A673 (cell line): ENCODE measurements around the gene ASB10.

Experiments
- EZH2 ChIP-seq: fragments of 200-600 bp; sonication (generic); IDR thresholded peaks from 2 replicates; pipeline ENCODE4 v1.6.1; 2017; ENCODE audit warnings: borderline replicate concordance, low read depth, mild to moderate bottlenecking, mixed read lengths, antibody characterized with exemption, low read length; ENCODE audit not compliant: poor library complexity, severe bottlenecking
- TF ChIP-seq, protein P1 (sequence below): fragments of 300-800, 200-600 bp; sonication (generic); conservative IDR thresholded peaks from 2 replicates; pipeline ENCODE4 v1.5.1; 2017; ENCODE audit warnings: low read depth, mild to moderate bottlenecking, antibody characterized with exemption, low read length, moderate library complexity, mixed read lengths

GRCh38 chr7:151135866-151136843 is 50.9 kb downstream of the ASB10 start:
- TF ChIP-seq, protein P1, sequence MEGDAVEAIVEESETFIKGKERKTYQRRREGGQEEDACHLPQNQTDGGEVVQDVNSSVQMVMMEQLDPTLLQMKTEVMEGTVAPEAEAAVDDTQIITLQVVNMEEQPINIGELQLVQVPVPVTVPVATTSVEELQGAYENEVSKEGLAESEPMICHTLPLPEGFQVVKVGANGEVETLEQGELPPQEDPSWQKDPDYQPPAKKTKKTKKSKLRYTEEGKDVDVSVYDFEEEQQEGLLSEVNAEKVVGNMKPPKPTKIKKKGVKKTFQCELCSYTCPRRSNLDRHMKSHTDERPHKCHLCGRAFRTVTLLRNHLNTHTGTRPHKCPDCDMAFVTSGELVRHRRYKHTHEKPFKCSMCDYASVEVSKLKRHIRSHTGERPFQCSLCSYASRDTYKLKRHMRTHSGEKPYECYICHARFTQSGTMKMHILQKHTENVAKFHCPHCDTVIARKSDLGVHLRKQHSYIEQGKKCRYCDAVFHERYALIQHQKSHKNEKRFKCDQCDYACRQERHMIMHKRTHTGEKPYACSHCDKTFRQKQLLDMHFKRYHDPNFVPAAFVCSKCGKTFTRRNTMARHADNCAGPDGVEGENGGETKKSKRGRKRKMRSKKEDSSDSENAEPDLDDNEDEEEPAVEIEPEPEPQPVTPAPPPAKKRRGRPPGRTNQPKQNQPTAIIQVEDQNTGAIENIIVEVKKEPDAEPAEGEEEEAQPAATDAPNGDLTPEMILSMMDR: no peak
- TF ChIP-seq EZH2: no peak
